Right atrium auricular region (tissue), 2 donors: ENCODE data around the gene SMAP2. TPM values are rescaled to one million over a fixed set of nuclear protein-coding genes. Genes with fewer than 3 reads are reported as not detected.

Experiments used
- DNase-seq: peaks from one replicate; pipeline ENCODE4 v3.0.0-alpha.2; 2019; ENCODE audit warnings: low spot score
- H3K27ac ChIP-seq, 2 donors: fragments of 200-600 bp; sonication (generic); 1 replicate in 1 of 2; 2 replicates in 1 of 2; pipeline ENCODE4 v1.5.1; 2016 to 2019
- H3K27me3 ChIP-seq, 2 donors: fragments of 200-600 bp; sonication (generic); one replicate each; pipeline versions ENCODE4 v1.5.1 to v1.6.0; 2017 to 2019
- H3K36me3 ChIP-seq: fragments of 200-600 bp; sonication (generic); one replicate; pipeline ENCODE4 v1.5.1; 2016
- H3K4me1 ChIP-seq, 2 donors: fragments of 200-600 bp; sonication (generic); one replicate each; pipeline versions ENCODE4 v1.5.1 to v1.6.0; 2017 to 2019
- H3K4me3 ChIP-seq, 2 donors: fragments of 200-600 bp; sonication (generic); 1 replicate in 1 of 2; 2 replicates in 1 of 2; pipeline ENCODE4 v1.5.1; 2017 to 2019; ENCODE audit warnings: mild to moderate bottlenecking in 1 of 2, moderate library complexity in 1 of 2
- H3K9me3 ChIP-seq, 2 donors: fragments of 200-600 bp; sonication (generic); one replicate each; pipeline ENCODE4 v1.5.1; 2019
- CTCF ChIP-seq, 2 donors: fragments of 200-600 bp; sonication (generic); IDR thresholded peaks; one replicate each; pipeline ENCODE4 v1.5.1; 2019; ENCODE audit warnings: antibody characterized with exemption in 2 of 2
- total RNA-seq, 2 donors: library from RNA; depleted of rRNA; stranded (reverse); fragments of >200 nt; gene quantifications; one replicate each; pipeline ENCODE4 v1.1.0, GENCODE V29; 2016

SMAP2 gene
- total RNA-seq, 2 donors from 2014 or later: 19.8 to 20.8 TPM

GRCh38 chr1:40411294-40411693, 37.8 kb downstream of the SMAP2 start:
- Histone ChIP-seq H3K9me3 (no peaks in the 10 kb centered on the region), H3K36me3 (peaks cover 31% of the 10 kb centered on the region), H3K27me3 (no peaks in the 10 kb centered on the region), H3K27ac (no peak overlapping the region), H3K4me3 (no peak overlapping the region), H3K4me1 (no peaks in the 10 kb centered on the region)
- no peak for TF ChIP-seq CTCF (IDR thresholded peaks at IDR 0.05)
- no peak for DNase-seq

- Histone ChIP-seq H3K4me3 (no peak overlapping the region), H3K4me1 (no peaks in the 10 kb centered on the region), H3K27me3 (no peaks in the 10 kb centered on the region), H3K36me3 (peaks cover 36% of the 10 kb centered on the region), H3K27ac (no peak overlapping the region), H3K9me3 (no peaks in the 10 kb centered on the region)
- DNase-seq: no peak
- TF ChIP-seq CTCF (IDR thresholded peaks at IDR 0.05): no peak
Measured at GRCh38 chr1:40411843-40412242, 38.3 kb downstream of the SMAP2 start.

GRCh38 chr1:40413527-40414252, 40.2 kb downstream of the SMAP2 start:
- Histone ChIP-seq H3K4me3 (no peak overlapping the region), H3K4me1 (no peaks in the 10 kb centered on the region), H3K27ac (no peak overlapping the region), H3K9me3 (no peaks in the 10 kb centered on the region), H3K27me3 (no peaks in the 10 kb centered on the region), H3K36me3 (peaks cover 45% of the 10 kb centered on the region)
- DNase-seq: no peak
- TF ChIP-seq CTCF (IDR thresholded peaks at IDR 0.05): no peak

GRCh38 chr1:40414331-40414730, 40.8 kb downstream of the SMAP2 start:
- Histone ChIP-seq H3K9me3 (no peaks in the 10 kb centered on the region), H3K4me1 (no peaks in the 10 kb centered on the region), H3K36me3 (peaks cover 38% of the 10 kb centered on the region), H3K27me3 (no peaks in the 10 kb centered on the region), H3K27ac (no peak overlapping the region), H3K4me3 (no peak overlapping the region)
- DNase-seq: no peak
- TF ChIP-seq CTCF (IDR thresholded peaks at IDR 0.05): no peak

- H3K4me1 ChIP-seq: no peaks in the 10 kb centered on the region
- TF ChIP-seq CTCF (IDR thresholded peaks at IDR 0.05): no peak
- no peaks in the 10 kb centered on the region for H3K9me3 ChIP-seq
- no peaks in the 10 kb centered on the region for H3K27me3 ChIP-seq
- H3K36me3 ChIP-seq: peaks cover 37% of the 10 kb centered on the region
- H3K4me3 ChIP-seq: no peak overlapping the region
- no peak overlapping the region for H3K27ac ChIP-seq
- no peak for DNase-seq
Measured at GRCh38 chr1:40416709-40417108, 43.2 kb downstream of the SMAP2 start.
